NB4 (cell line): ENCODE results near the gene CLHC1.
"Not testable (repeated sequence)": the region's sequence is repeated elsewhere in the genome, so short reads cannot be mapped to it uniquely, and the experiment has no call there.

Source experiments
- DNase-seq: peaks from one replicate; pipeline ENCODE4 v3.0.0; 2010; ENCODE audit warnings: low read depth
- H3K4me3 ChIP-seq: one replicate; pipeline ENCODE4 v1.5.1; 2011; ENCODE audit warnings: mild to moderate bottlenecking, low read depth, low read length, moderate library complexity
- CTCF ChIP-seq: IDR thresholded peaks from one replicate; pipeline ENCODE4 v1.5.1; 2012; ENCODE audit warnings: low read depth, low read length
- MAX ChIP-seq: IDR thresholded peaks from 2 replicates; pipeline ENCODE4 v1.6.1; 2011; ENCODE audit warnings: low read depth, low read length
- MYC ChIP-seq: IDR thresholded peaks from 2 replicates; pipeline ENCODE4 v1.6.1; 2011; ENCODE audit warnings: low read depth, low read length
- POLR2A ChIP-seq: IDR thresholded peaks from 2 replicates; pipeline ENCODE4 v1.6.1; 2011; ENCODE audit warnings: mild to moderate bottlenecking; ENCODE audit not compliant: insufficient read length; ENCODE audit errors: extremely low read depth

Gene CLHC1

GRCh38 chr2:55137024-55137958 is 94.8 kb downstream of the CLHC1 start:
- no peak overlapping the region for H3K4me3 ChIP-seq
- TF ChIP-seq MYC (no peak), POLR2A (no peak), CTCF (no peak), MAX (no peak)
- DNase-seq: no peak

GRCh38 chr2:55136138-55136541 is 96.0 kb downstream of the CLHC1 start:
- DNase-seq: no peak

DNA sequence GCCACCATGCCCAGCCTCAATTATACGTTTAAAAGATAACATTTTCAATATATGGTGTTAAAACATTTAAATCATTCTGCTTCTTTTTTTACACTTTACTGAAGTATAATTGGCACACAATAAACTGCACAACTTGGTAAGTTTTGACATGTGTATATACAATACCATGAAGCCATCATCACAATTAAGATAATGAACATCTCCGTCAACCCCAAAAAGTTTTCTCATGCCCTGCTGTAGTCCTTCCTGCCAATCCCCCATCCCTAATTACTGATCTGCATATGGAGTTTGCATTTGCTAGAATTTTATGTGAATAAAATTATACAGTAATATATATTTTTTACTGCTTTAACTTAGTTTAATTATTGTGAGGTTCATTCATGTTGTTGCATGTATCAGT is 96.6 kb downstream of the CLHC1 start:
- no peak for DNase-seq
- TF ChIP-seq CTCF (no peak), POLR2A (no peak), MAX (no peak), MYC (no peak)
- H3K4me3 ChIP-seq: no peak overlapping the region

More at GRCh38 chr2:55136138-55136541, 96.0 kb downstream of the CLHC1 start:
- H3K4me3 ChIP-seq: no peak overlapping the region
- TF ChIP-seq MAX (no peak), MYC (no peak), POLR2A (no peak), CTCF (no peak)

GRCh38 chr2:55134316-55134706 is 97.8 kb downstream of the CLHC1 start:
- TF ChIP-seq MYC (no peak), MAX (no peak)
- DNase-seq: peak; percentile 29
- no peak overlapping the region for H3K4me3 ChIP-seq

GRCh38 chr2:55133467-55134315 is 98.4 kb downstream of the CLHC1 start:
- peak; percentile 31 for DNase-seq
- TF ChIP-seq POLR2A: no peak
- no peak for TF ChIP-seq MYC
- TF ChIP-seq MAX: no peak
- TF ChIP-seq CTCF: no peak
- H3K4me3 ChIP-seq: no peak overlapping the region

DNA sequence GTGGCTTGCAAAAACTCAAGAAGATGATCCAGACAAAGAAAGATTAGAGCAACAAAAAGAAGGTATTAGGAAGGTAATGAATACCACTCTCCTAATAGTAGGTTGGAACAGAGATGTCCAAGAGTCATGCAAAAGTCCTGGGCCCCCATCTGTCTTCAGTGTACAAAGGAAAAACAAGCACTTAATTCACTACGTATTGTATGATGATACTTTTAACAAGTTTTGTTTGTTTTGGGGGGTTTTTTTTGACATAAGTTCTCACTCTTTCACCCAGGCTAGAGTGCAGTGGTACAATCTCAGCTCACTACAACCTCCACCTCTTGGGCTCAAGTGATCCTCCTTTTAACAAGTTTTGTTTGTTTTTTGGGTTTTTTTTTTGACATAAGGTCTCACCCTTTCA is 101.2 kb downstream of the CLHC1 start:
- DNase-seq: no peak
- H3K4me3 ChIP-seq: no peak overlapping the region
- TF ChIP-seq POLR2A (no peak), MAX (no peak), MYC (no peak), CTCF (no peak)

GRCh38 chr2:55126643-55127042 is 105.5 kb downstream of the CLHC1 start:
- not testable (repeated sequence) for DNase-seq, H3K4me3 ChIP-seq
